WTC11 (cell line): Measurements from ENCODE around the gene TGM1. TPM values are rescaled to one million over a fixed set of nuclear protein-coding genes. Genes with fewer than 3 reads are reported as not detected.
A peak's percentile ranks its signal among the peaks of the same experiment; 100 is the strongest.

ENCODE experiments used
- AFF4 ChIP-seq: sonication (generic); formaldehyde crosslinking; IDR thresholded peaks from 2 replicates; pipeline ENCODE4 v1.8.1; 2023; ENCODE audit warnings: mild to moderate bottlenecking, missing genetic modification reagents, borderline replicate concordance
- ATF1 ChIP-seq: sonication (generic); formaldehyde crosslinking; IDR thresholded peaks from 2 replicates; pipeline ENCODE4 v1.8.1; 2023; ENCODE audit warnings: mild to moderate bottlenecking, moderate library complexity, missing genetic modification reagents
- CREM ChIP-seq: sonication (generic); formaldehyde crosslinking; IDR thresholded peaks from 2 replicates; pipeline ENCODE4 v1.8.1; 2022; ENCODE audit warnings: mild to moderate bottlenecking, missing genetic modification reagents, moderate library complexity
- ERG ChIP-seq: fragments of 250-450 bp; sonication (Bioruptor Pico); IDR thresholded peaks from 2 replicates; pipeline ENCODE4 v1.8.0; 2021; ENCODE audit warnings: mild to moderate bottlenecking
- ETV6 ChIP-seq: sonication (generic); formaldehyde crosslinking; IDR thresholded peaks from 2 replicates; pipeline ENCODE4 v1.8.1; 2022; ENCODE audit warnings: mild to moderate bottlenecking, missing genetic modification reagents
- GABPB1 ChIP-seq: sonication (generic); formaldehyde crosslinking; IDR thresholded peaks from 2 replicates; pipeline ENCODE4 v1.8.1; 2023; ENCODE audit warnings: mild to moderate bottlenecking, missing genetic modification reagents
- GRHL2 ChIP-seq: fragments of 250-450 bp; sonication (Bioruptor Pico); IDR thresholded peaks from 2 replicates; pipeline ENCODE4 v1.8.0; 2022; ENCODE audit warnings: mild to moderate bottlenecking, moderate library complexity; ENCODE audit not compliant: insufficient replicate concordance, severe bottlenecking
- GTF2I ChIP-seq: fragments of 250-450 bp; sonication (Bioruptor Pico); conservative IDR thresholded peaks from 2 replicates; pipeline ENCODE4 v1.4.0; 2021; ENCODE audit warnings: mild to moderate bottlenecking
- IRF2 ChIP-seq: sonication (generic); formaldehyde crosslinking; IDR thresholded peaks from 2 replicates; pipeline ENCODE4 v1.8.0; 2022; ENCODE audit warnings: low read depth, missing genetic modification reagents, borderline replicate concordance
- JUN ChIP-seq: sonication (generic); formaldehyde crosslinking; IDR thresholded peaks from 2 replicates; pipeline ENCODE4 v1.8.0; 2023; ENCODE audit warnings: mild to moderate bottlenecking, missing genetic modification reagents
- NFYB ChIP-seq: sonication (generic); formaldehyde crosslinking; conservative IDR thresholded peaks from 2 replicates; pipeline ENCODE4 v1.8.0; 2022; ENCODE audit warnings: low read depth, missing genetic modification reagents
- SMAD3 ChIP-seq: sonication (generic); formaldehyde crosslinking; IDR thresholded peaks from 2 replicates; pipeline ENCODE4 v1.8.0; 2022; ENCODE audit warnings: missing genetic modification reagents, mild to moderate bottlenecking, borderline replicate concordance
- TEAD1 ChIP-seq: sonication (generic); formaldehyde crosslinking; IDR thresholded peaks from 2 replicates; pipeline ENCODE4 v1.8.0; 2022; ENCODE audit warnings: mild to moderate bottlenecking, missing genetic modification reagents
- USF2 ChIP-seq: sonication (generic); formaldehyde crosslinking; IDR thresholded peaks from 2 replicates; pipeline ENCODE4 v1.8.1; 2023; ENCODE audit warnings: mild to moderate bottlenecking, missing genetic modification reagents, moderate library complexity
- ZMAT4 ChIP-seq: fragments of 250-450 bp; sonication (Bioruptor Pico); IDR thresholded peaks from 2 replicates; pipeline ENCODE4 v1.9.0; 2021; ENCODE audit warnings: mild to moderate bottlenecking
- ZNF317 ChIP-seq: sonication (generic); formaldehyde crosslinking; IDR thresholded peaks from 2 replicates; pipeline ENCODE4 v1.8.1; 2023; ENCODE audit warnings: low read depth, mild to moderate bottlenecking, moderate library complexity, missing genetic modification reagents, borderline replicate concordance
- ZNF396 ChIP-seq: fragments of 250-450 bp; sonication (Bioruptor Pico); IDR thresholded peaks from 2 replicates; pipeline ENCODE4 v1.8.0; 2021; ENCODE audit warnings: mild to moderate bottlenecking, moderate library complexity, borderline replicate concordance
- ZNF416 ChIP-seq: fragments of 250-450 bp; sonication (Bioruptor Pico); IDR thresholded peaks from 2 replicates; pipeline ENCODE4 v1.9.0; 2021; ENCODE audit warnings: mild to moderate bottlenecking, inconsistent platforms
- ZNF423 ChIP-seq: fragments of 250-450 bp; sonication (Bioruptor Pico); IDR thresholded peaks from 2 replicates; pipeline ENCODE4 v2.1.2; 2022; ENCODE audit warnings: mild to moderate bottlenecking, moderate library complexity
- ZNF512 ChIP-seq: sonication (generic); formaldehyde crosslinking; IDR thresholded peaks from 2 replicates; pipeline ENCODE4 v1.8.1; 2022; ENCODE audit warnings: missing genetic modification reagents, borderline replicate concordance
- ZNF671 ChIP-seq: fragments of 250-450 bp; sonication (Bioruptor Pico); IDR thresholded peaks from 2 replicates; pipeline ENCODE4 v1.8.0; 2021; ENCODE audit warnings: mild to moderate bottlenecking
- ZSCAN18 ChIP-seq: fragments of 250-450 bp; sonication (Bioruptor Pico); IDR thresholded peaks from 2 replicates; pipeline ENCODE4 v2.1.2; 2022; ENCODE audit warnings: mild to moderate bottlenecking, moderate library complexity
- total RNA-seq: library from RNA; stranded (reverse); gene quantifications from 3 replicates; pipeline ENCODE4 v1.2.3, GENCODE V29; 2021
- TF ChIP-seq, protein P1 (sequence below): sonication (generic); formaldehyde crosslinking; IDR thresholded peaks from 2 replicates; pipeline ENCODE4 v1.8.0; 2022; ENCODE audit warnings: mild to moderate bottlenecking, missing genetic modification reagents
- TF ChIP-seq, protein P2 (sequence below): sonication (generic); formaldehyde crosslinking; IDR thresholded peaks from 2 replicates; pipeline ENCODE4 v1.8.1; 2022; ENCODE audit warnings: mild to moderate bottlenecking, missing genetic modification reagents, moderate library complexity, borderline replicate concordance
- TF ChIP-seq, protein P3 (sequence below): sonication (generic); formaldehyde crosslinking; IDR thresholded peaks from 2 replicates; pipeline ENCODE4 v1.8.1; 2022; ENCODE audit warnings: mild to moderate bottlenecking, moderate library complexity, missing genetic modification reagents

The TGM1 gene
- total RNA-seq, 1 experiment from 2014 or later, result 5.2 TPM

GRCh38 chr14:24271134-24271833 lies 8.3 kb upstream of the TGM1 start, which contains the start of gene RABGGTA (continued):
- TF ChIP-seq ZNF396 (no peak), GABPB1 (peak; percentile 95), USF2 (CRISPR knock-in tag) (peak; percentile 47; the same call in 1 of the 2 replicates), ZNF512 (CRISPR knock-in tag) (0 out of 2 replicates have a peak, but pooled peaks have one; percentile 40), ATF1 (CRISPR knock-in tag) (no peak), ZNF317 (CRISPR knock-in tag) (no peak), ZNF416 (no peak), CREM (CRISPR knock-in tag) (peak; percentile 79), TEAD1 (CRISPR knock-in tag) (peak; percentile 87), GTF2I (CRISPR knock-in tag) (no peak), ZMAT4 (CRISPR knock-in tag) (0 out of 2 replicates have a peak, but pooled peaks have one; percentile 68), ZNF423 (CRISPR knock-in tag) (no peak), ZSCAN18 (CRISPR knock-in tag) (no peak), ZNF671 (CRISPR knock-in tag) (no peak), IRF2 (CRISPR knock-in tag) (no peak), AFF4 (no peak), ETV6 (CRISPR knock-in tag) (peak; percentile 94), SMAD3 (CRISPR knock-in tag) (peak; percentile 85; the same call in 1 of the 2 replicates), JUN (CRISPR knock-in tag) (no peak), ERG (CRISPR knock-in tag) (no peak), NFYB (CRISPR knock-in tag) (no peak; the same call in 1 of the 2 replicates), GRHL2 (CRISPR knock-in tag) (no peak)
- TF ChIP-seq, protein P1, sequence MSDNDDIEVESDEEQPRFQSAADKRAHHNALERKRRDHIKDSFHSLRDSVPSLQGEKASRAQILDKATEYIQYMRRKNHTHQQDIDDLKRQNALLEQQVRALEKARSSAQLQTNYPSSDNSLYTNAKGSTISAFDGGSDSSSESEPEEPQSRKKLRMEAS (CRISPR knock-in tag), result peak; percentile 96
- TF ChIP-seq, protein P2, sequence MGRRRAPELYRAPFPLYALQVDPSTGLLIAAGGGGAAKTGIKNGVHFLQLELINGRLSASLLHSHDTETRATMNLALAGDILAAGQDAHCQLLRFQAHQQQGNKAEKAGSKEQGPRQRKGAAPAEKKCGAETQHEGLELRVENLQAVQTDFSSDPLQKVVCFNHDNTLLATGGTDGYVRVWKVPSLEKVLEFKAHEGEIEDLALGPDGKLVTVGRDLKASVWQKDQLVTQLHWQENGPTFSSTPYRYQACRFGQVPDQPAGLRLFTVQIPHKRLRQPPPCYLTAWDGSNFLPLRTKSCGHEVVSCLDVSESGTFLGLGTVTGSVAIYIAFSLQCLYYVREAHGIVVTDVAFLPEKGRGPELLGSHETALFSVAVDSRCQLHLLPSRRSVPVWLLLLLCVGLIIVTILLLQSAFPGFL, result no peak
- TF ChIP-seq, protein P3, sequence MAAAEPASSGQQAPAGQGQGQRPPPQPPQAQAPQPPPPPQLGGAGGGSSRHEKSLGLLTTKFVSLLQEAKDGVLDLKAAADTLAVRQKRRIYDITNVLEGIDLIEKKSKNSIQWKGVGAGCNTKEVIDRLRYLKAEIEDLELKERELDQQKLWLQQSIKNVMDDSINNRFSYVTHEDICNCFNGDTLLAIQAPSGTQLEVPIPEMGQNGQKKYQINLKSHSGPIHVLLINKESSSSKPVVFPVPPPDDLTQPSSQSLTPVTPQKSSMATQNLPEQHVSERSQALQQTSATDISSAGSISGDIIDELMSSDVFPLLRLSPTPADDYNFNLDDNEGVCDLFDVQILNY (CRISPR knock-in tag), result peak; percentile 76; the same call in 1 of the 2 replicates
